ENCODE results near the gene HOXA3. TPM values are rescaled to one million over a fixed set of nuclear protein-coding genes. Genes with fewer than 3 reads are reported as not detected.

HOXA3 gene
- total and polyA plus RNA-seq, 2 of the 8 experiments (the other 6 are each of a cell fraction or from before 2014, with no cell fraction given): not detected

GRCh38 chr7:27183682-27184336, 31.4 kb upstream of the HOXA3 start (continued):
- TF ChIP-seq ASH2L (IDR thresholded peaks at IDR 0.05; ENCODE audit: low read length) (no peak), RAD21 (IDR thresholded peaks at IDR 0.05 in 1 of 2, conservative IDR thresholded peaks at IDR 0.05 in 1 of 2; ENCODE audit: low read depth in 2 of 2, low read length in 2 of 2) (no peak), CBX5 (IDR thresholded peaks at IDR 0.05; ENCODE audit: low read depth, low read length) (no peak), CBX8 (IDR thresholded peaks at IDR 0.05; ENCODE audit: borderline replicate concordance, low read depth, low read length) (peak; percentile 95; the same call in 1 of the 2 replicates), SUZ12 (IDR thresholded peaks at IDR 0.05; ENCODE audit: low read length) (no peak; the same call in 1 of the 2 replicates), JUND (IDR thresholded peaks at IDR 0.05; ENCODE audit: low read length) (no peak), BACH1 (IDR thresholded peaks at IDR 0.05; ENCODE audit: low read length) (no peak), YY1 (IDR thresholded peaks at IDR 0.05; ENCODE audit: low read depth, low read length) (no peak)
